ENCODE results near the gene SMIM32.
A peak's percentile ranks its signal among the peaks of the same experiment; 100 is the strongest.

SMIM32 gene

GRCh38 chr5:136191304-136192014 lies 1.5 kb downstream of the SMIM32 start:
- Histone ChIP-seq H3K27me3 (ENCODE audit: insufficient read depth, poor library complexity, severe bottlenecking) (peaks cover 3% of the 10 kb centered on the region), H3K27ac (replicated peaks) (no peak overlapping the region), H3K4me3 (replicated peaks; ENCODE audit: insufficient read depth, low read length) (no peak overlapping the region)
- TF ChIP-seq SPI1 (IDR thresholded peaks at IDR 0.05; ENCODE audit: borderline replicate concordance, low read depth) (no peak), CTCF (IDR thresholded peaks at IDR 0.05; ENCODE audit: insufficient read depth, low read length) (no peak), GABPA (IDR thresholded peaks at IDR 0.05; ENCODE audit: low read depth) (no peak), POLR2AphosphoS5 (IDR thresholded peaks at IDR 0.05; ENCODE audit: low read depth) (no peak), REST (IDR thresholded peaks at IDR 0.05; ENCODE audit: insufficient replicate concordance, low read depth) (no peak)
- DNase-seq (ENCODE audit: low read depth in 1 of 2, low spot score in 1 of 2), result peak in 1 of 2 experiments; percentile 3

GRCh38 chr5:136190904-136191303 lies 2.1 kb downstream of the SMIM32 start:
- no peak overlapping the region for H3K4me3 ChIP-seq (replicated peaks; ENCODE audit: insufficient read depth, low read length)
- no peak overlapping the region for H3K27ac ChIP-seq (replicated peaks)
- no peak for DNase-seq (ENCODE audit: low read depth in 1 of 2, low spot score in 1 of 2)
- H3K27me3 ChIP-seq (ENCODE audit: insufficient read depth, poor library complexity, severe bottlenecking), result peaks cover 3% of the 10 kb centered on the region
- TF ChIP-seq POLR2AphosphoS5 (IDR thresholded peaks at IDR 0.05; ENCODE audit: low read depth), result no peak
- no peak for TF ChIP-seq REST (IDR thresholded peaks at IDR 0.05; ENCODE audit: insufficient replicate concordance, low read depth)
- TF ChIP-seq CTCF (IDR thresholded peaks at IDR 0.05; ENCODE audit: insufficient read depth, low read length), result no peak
- TF ChIP-seq SPI1 (IDR thresholded peaks at IDR 0.05; ENCODE audit: borderline replicate concordance, low read depth), result no peak
- TF ChIP-seq GABPA (IDR thresholded peaks at IDR 0.05; ENCODE audit: low read depth), result no peak

GRCh38 chr5:136190091-136190720 lies 2.8 kb downstream of the SMIM32 start:
- DNase-seq (ENCODE audit: low read depth in 1 of 2, low spot score in 1 of 2), result no peak
- H3K27ac ChIP-seq (replicated peaks), result no peak overlapping the region
- H3K27me3 ChIP-seq (ENCODE audit: insufficient read depth, poor library complexity, severe bottlenecking), result peaks cover 3% of the 10 kb centered on the region

More at GRCh38 chr5:136190091-136190720, 2.8 kb downstream of the SMIM32 start:
- H3K4me3 ChIP-seq (replicated peaks; ENCODE audit: insufficient read depth, low read length), result no peak overlapping the region
- TF ChIP-seq SPI1 (IDR thresholded peaks at IDR 0.05; ENCODE audit: borderline replicate concordance, low read depth), result no peak
- TF ChIP-seq GABPA (IDR thresholded peaks at IDR 0.05; ENCODE audit: low read depth), result no peak
- TF ChIP-seq POLR2AphosphoS5 (IDR thresholded peaks at IDR 0.05; ENCODE audit: low read depth), result no peak
- no peak for TF ChIP-seq CTCF (IDR thresholded peaks at IDR 0.05; ENCODE audit: insufficient read depth, low read length)
- no peak for TF ChIP-seq REST (IDR thresholded peaks at IDR 0.05; ENCODE audit: insufficient replicate concordance, low read depth)
